22Rv1 (cell line): ENCODE results near the gene TP53BP2.

Experiments used
- H3K27ac ChIP-seq: fragments of 450-650 bp; 2 replicates; pipeline ENCODE4 v1.5.1; 2017
- CTCF ChIP-seq: fragments of 450-650 bp; IDR thresholded peaks from 2 replicates; pipeline ENCODE4 v1.5.1; 2017; ENCODE audit warnings: mild to moderate bottlenecking
- ZFX ChIP-seq: fragments of 450-650 bp; IDR thresholded peaks from 2 replicates; pipeline ENCODE4 v1.6.1; 2017; ENCODE audit warnings: antibody characterized with exemption, borderline replicate concordance

The TP53BP2 gene

GRCh38 chr1:223860051-223860622, 14.4 kb upstream of the TP53BP2 start:
- no peak for TF ChIP-seq CTCF
- TF ChIP-seq ZFX, result no peak
- H3K27ac ChIP-seq, result no peak overlapping the region

GRCh38 chr1:223859058-223859457, 13.3 kb upstream of the TP53BP2 start:
- TF ChIP-seq ZFX (no peak), CTCF (no peak)
- H3K27ac ChIP-seq, result no peak overlapping the region

DNA sequence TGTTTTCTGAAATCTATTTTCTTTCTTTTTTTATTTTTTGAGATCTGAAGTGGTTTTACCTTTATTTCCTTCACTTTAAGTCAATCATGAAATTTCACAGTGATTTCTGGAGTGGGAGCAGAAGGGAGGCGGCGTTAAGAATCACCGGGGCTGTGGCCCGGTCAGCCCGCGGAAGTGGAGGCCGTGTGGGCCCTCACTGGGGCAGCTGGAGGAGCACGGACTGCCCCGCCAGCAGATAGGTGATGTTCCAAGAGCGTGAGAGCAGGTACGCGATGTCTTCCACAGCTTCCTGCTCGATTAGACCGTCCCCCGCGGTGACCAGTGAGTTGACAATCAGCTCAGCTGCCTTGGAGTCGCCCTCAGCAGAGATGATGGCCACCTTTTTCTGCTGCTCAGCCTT, 10.6 kb upstream of the TP53BP2 start:
- no peak for TF ChIP-seq ZFX
- TF ChIP-seq CTCF, result no peak
- H3K27ac ChIP-seq, result no peak overlapping the region

GRCh38 chr1:223853748-223854147, 8.0 kb upstream of the TP53BP2 start:
- no peak overlapping the region for H3K27ac ChIP-seq
- TF ChIP-seq CTCF (no peak), ZFX (no peak)

- H3K27ac ChIP-seq, result no peak overlapping the region
- TF ChIP-seq CTCF (no peak), ZFX (no peak)
Measured at GRCh38 chr1:223853275-223853674, 7.5 kb upstream of the TP53BP2 start.

GRCh38 chr1:223852337-223852736, 6.6 kb upstream of the TP53BP2 start:
- no peak overlapping the region for H3K27ac ChIP-seq
- TF ChIP-seq ZFX, result no peak
- TF ChIP-seq CTCF, result no peak

DNA sequence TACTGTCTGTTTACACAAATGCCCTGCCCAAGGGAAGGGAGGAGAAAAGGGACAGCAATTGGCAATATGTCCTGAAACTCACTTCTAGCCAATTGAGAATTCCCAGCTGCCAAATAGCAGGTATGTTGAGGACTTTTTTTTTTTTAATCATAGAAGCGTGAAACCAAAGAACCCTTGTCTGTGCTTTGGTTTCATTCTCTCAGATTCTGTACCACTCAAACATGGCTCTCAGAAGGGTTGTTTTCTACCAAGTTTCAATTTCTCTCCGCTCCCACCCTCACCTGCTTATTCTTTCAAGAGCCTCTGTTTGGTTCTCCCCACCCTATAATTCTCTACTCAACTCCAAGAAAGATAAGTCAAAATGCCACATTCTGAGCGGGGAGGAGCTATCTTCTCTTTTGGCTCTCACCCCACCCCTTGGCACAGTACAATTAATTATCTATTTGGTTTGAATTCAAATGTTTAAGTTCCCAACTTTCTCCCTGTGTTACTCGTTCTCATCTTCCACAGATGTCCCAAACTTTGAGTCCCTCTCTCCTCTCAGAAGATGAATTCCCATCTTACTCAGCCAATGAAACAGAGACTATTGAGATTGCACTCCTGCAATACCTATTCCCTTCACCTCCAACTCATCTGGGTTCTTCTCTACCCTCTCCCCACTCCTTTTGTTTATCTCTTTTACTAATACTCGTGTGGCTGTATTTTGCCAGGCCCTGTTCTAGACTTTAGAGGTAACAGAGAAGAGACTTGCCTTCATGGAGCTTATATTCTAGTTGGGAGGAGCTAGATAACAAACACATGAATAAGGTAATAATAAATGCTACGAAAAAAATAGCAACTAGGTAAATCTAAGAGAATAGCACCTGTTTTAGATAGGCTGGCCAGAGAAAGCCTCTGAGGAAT, 3.9 kb upstream of the TP53BP2 start:
- TF ChIP-seq CTCF (no peak), ZFX (no peak)
- H3K27ac ChIP-seq, result no peak overlapping the region
